BJ (cell line): Measurements from ENCODE around the gene SLC16A11. TPM values are rescaled to one million over a fixed set of nuclear protein-coding genes. Genes with fewer than 3 reads are reported as not detected.

Experiments used
- CTCF ChIA-PET: fragments of 350-600 bp; formaldehyde crosslinking; extraction: SDS; loops from one replicate; lab custom pipeline; 2021; ENCODE audit warnings: antibody characterized with exemption, inconsistent platforms; lab: Yijun Ruan, JAX
- POLR2A ChIA-PET: fragments of 300-600 bp; sonication (Branson Sonifier 250); formaldehyde crosslinking; extraction: SDS; loops from one replicate; lab custom pipeline; 2021; ENCODE audit warnings: antibody characterized with exemption; lab: Charles Lee
- DNase-seq: peaks from one replicate; pipeline ENCODE4 v3.0.0-alpha.2; 2011; ENCODE audit warnings: low read depth
- H3K27me3 ChIP-seq: 2 replicates; pipeline ENCODE4 v1.6.0; 2011; ENCODE audit warnings: low read length; ENCODE audit not compliant: control insufficient read depth, insufficient read depth
- H3K36me3 ChIP-seq: 2 replicates; pipeline ENCODE4 v1.5.1; 2011; ENCODE audit warnings: low read length; ENCODE audit not compliant: control insufficient read depth, insufficient read depth
- H3K4me3 ChIP-seq: 2 replicates; pipeline ENCODE4 v1.5.1; 2011; ENCODE audit warnings: low read depth, mild to moderate bottlenecking, control low read depth, low read length
- CTCF ChIP-seq: IDR thresholded peaks from 2 replicates; pipeline ENCODE4 v1.5.1; 2011; ENCODE audit warnings: low read depth, mild to moderate bottlenecking, control low read depth, inconsistent platforms, low read length, moderate library complexity; ENCODE audit not compliant: insufficient read depth
- polyA plus RNA-seq: library from polyadenylated mRNA; depleted of rRNA; stranded (reverse); fragments of >200 nt; gene quantifications from 2 replicates; pipeline ENCODE4 v1.2.3, GENCODE V29; 2011

Gene SLC16A11
- polyA plus RNA-seq, 1 experiment = not detected

GRCh38 chr17:7017827-7018200, 26.1 kb downstream of the SLC16A11 start:
- POLR2A ChIA-PET = interaction anchor here (0.6 kb wide), 2 partner anchors 18 to 263 kb away, joined by 5 read pairs; partner anchors contain the start of gene SLC16A13
- no peak for DNase-seq
- Histone ChIP-seq H3K4me3 (no peak overlapping the region), H3K27me3 (no peaks in the 10 kb centered on the region), H3K36me3 (peaks cover 6% of the 10 kb centered on the region)
- no peak for TF ChIP-seq CTCF
- CTCF ChIA-PET = interaction anchor here (0.6 to 1.4 kb wide), 2 partner anchors 104 to 105 kb away, joined by 3 to 4 read pairs; no protein-coding TSS in a partner anchor

DNA sequence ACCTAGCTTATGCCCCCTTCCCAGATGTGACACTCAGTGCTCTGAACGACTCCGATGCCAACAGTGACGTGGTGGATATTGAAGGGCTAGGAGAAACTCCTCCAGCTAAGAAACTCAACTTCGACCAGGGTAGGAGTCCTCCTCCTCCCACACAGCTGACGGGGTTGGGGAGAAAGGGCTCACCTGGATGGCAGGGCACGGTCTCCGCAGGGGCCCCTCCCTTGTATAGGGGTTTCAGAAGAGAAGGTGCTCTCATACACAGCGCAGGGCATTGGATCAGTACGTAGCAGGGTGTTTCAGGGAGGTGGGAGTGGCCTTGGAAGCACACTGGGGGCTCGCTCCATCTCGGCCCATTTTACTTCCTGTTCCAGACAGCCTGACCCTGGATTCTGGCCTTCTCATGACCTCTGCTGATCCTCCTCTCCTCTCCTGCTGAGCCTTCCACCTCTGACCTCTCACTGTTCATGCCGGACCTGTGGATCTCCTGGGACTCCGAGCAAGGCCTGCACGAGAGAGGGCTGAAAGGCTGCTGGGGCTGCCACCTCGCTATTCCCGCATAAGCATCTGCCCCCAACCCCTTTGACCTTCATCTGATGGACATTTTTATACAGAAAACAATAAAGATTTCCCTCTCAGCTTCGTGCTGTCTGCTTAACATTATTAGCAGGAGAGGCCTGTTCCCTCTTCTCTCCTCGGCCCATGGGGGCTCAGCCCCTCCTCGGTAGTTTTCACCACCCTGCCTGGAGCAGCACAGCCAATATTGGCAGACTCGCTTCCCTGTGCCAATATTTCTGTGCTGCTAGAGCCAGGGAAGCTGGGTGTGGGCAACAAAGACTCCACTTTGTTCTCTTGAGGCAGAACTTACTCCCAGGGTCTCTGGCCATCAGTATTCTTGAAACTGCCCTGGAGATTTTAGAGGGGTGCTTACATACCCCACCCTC, 26.7 kb downstream of the SLC16A11 start:
- Histone ChIP-seq H3K36me3 (peaks cover 6% of the 10 kb centered on the region), H3K4me3 (no peak overlapping the region), H3K27me3 (no peaks in the 10 kb centered on the region)
- CTCF ChIA-PET = interaction anchor here (1.4 to 2.3 kb wide), 2 partner anchors 104 to 106 kb away, joined by 4 to 8 read pairs; no protein-coding TSS in a partner anchor
- TF ChIP-seq CTCF = no peak
- DNase-seq = no peak
- POLR2A ChIA-PET = interaction anchor here (0.6 kb wide), 2 partner anchors 18 to 264 kb away, joined by 5 read pairs; partner anchors contain the start of gene SLC16A13

DNA sequence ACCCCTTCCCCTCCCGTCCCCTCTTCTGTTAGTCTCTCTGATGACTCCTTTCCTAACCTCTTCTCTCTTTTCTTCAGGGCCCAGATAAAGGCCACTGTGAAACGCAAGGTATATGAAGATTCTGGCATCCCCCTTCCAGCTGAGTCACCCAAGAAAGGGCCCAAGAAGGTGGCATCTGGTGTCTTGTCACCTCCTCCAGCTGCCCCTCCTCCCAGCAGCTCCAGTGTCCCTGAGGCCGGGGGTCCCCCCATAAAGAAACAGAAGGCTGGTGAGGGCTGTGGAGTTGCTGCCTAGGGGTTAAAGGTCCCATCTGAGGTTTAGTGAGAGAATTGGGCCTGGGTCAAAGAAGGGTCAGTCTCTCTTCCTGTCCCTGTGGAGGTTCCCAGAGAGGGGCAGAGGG, 27.5 kb downstream of the SLC16A11 start:
- Histone ChIP-seq H3K4me3 (no peak overlapping the region), H3K27me3 (no peaks in the 10 kb centered on the region), H3K36me3 (peaks cover 6% of the 10 kb centered on the region)
- no peak for TF ChIP-seq CTCF
- ChIA-PET POLR2A (no interaction called here), CTCF (interaction anchor here (0.7 to 2.3 kb wide), 4 partner anchors 102 to 265 kb away, joined by 3 to 8 read pairs (median 5); no protein-coding TSS in a partner anchor)
- DNase-seq = no peak

DNA sequence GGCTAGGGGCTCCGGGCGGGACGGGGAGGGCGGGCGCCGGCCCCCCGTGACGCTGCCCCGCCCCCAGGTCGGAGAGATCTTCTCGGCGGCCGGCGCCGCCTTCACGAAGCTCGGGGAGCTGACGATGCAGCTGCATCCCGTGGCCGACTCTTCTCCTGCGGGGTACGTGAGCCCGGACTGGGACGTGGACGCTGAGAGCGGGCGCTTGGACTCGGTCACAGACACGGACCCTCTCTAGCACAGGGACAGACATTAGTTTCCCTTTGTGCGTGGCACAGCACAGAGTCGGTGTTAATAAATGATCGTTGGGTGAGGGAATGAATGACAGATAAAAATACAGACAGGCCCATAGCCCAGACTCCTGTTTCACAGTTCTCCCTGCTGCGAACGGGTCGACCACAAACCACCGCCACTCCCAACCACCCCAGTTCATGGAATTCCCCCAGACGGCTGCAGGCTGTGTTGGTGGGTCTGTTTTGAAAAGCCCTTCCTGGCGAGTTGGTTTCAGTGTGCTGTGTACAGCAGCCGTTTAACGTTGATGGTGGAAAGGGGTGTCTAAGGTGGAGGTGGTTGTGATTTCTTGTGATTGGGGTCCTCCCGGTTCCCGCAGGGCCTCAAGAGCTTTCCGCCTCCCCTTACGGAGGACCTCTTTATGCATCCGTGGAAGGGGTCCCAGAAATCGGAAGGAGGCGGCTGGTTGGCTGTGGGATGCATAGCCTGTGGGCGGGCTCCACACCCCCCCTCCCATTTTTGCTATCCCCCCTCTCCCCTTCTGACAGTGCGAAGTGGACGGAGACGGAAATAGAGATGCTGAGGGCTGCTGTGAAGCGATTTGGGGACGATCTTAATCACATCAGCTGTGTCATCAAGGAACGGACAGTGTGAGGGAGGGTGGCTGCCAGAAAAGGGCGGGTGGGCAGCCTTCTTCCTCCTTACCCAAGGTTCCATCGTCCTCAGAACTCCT, 28.6 kb downstream of the SLC16A11 start:
- TF ChIP-seq CTCF = no peak
- POLR2A ChIA-PET = interaction anchor here (0.6 kb wide), 1 partner anchor 88 kb away, joined by 4 read pairs; no protein-coding TSS in a partner anchor
- CTCF ChIA-PET = interaction anchor here (0.6 to 2.3 kb wide), 5 partner anchors 101 to 957 kb away, joined by 3 to 8 read pairs (median 3); no protein-coding TSS in a partner anchor

More for the DNA sequence above, 28.6 kb downstream of the SLC16A11 start:
- Histone ChIP-seq H3K27me3 (no peaks in the 10 kb centered on the region), H3K4me3 (peak overlapping the region; percentile 99), H3K36me3 (peaks cover 6% of the 10 kb centered on the region)
- DNase-seq = no peak
